LoVo (cell line): ENCODE results near the gene CFAP77.
"Not testable (repeated sequence)": the region's sequence is repeated elsewhere in the genome, so short reads cannot be mapped to it uniquely, and the experiment has no call there.

ENCODE experiments used
- DNase-seq: peaks from one replicate; pipeline ENCODE4 v3.0.0-alpha.2; 2016; ENCODE audit warnings: low spot score

CFAP77 gene

DNA sequence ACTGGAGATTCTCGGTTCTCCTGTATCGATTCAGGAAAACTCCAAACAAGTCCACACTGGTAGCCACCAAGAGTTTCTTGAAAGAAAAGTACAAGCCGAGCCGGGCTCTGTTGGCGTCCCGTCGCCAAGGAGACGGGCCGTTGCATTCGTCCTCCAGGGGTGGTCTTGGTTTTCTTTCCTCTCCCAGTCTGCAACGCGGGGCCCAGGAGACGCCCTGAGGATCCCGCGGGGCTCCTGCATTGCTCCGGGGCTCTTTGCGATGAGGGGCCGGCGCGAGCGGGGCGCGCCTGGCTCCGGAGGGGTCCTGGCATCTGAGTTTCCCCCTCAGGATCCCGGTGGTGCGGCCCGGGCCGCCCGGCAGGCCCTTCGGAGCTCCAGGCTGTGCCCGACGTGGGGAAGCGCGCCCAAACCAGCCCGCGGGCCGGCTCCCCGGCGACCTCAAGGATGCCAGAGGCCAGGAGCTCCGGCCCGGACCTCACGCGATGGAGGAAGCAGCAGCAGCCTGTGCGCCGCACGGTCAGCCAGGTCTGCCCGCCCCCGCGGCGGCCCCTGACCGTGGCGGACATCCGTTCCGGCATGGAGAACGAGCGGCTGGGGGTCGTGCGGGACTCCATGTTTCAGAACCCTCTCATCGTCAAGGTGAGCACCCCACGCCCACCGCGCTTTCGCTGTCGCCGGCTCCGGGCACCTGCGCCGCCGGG is at the start of gene CFAP77:
Gene CFAP77, plus strand, starts transcription at position 384 of the 701 bp plus-strand sequence. Its CDS starts 61 bp downstream, at position 445.
- no peak for DNase-seq

DNA sequence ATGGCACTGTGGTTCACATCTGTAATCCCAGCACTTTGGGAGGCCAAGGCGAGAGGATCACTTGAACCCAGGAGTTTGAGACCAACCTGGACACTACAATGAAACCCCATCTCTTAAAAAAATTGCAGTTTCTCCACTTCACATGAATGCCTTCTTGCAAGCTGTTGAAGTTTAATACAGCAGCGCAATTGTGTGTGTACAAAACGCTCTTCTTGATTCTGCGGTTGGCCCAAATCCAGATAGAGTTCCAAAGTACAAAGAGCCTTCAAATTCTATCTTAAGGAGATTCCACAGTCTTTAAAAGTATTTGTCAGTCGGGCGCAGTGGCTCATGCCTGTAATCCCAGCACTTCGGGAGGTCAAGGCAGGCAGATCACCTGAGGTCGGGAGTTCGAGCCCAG is 45.9 kb upstream of the CFAP77 start:
- DNase-seq = no peak

DNA sequence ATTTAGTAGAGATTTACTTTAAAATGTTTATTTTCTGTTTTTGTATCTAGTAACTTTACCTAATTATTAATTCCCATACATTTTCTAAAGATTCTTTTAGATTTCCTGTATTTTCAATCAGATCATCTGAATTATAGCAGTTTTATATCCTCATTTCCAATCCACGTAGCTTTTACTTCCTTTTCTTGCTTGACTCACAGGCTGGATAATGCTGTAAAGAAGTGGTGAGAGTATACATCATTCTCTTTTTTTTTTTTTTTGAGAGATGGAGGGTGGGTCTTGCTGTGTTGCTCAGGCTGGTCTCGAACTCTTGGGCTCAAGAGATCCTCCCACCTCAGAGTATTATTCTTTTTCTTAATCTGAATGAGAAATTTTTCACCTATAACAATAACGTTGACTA is 44.0 kb upstream of the CFAP77 start:
- no peak for DNase-seq

DNA sequence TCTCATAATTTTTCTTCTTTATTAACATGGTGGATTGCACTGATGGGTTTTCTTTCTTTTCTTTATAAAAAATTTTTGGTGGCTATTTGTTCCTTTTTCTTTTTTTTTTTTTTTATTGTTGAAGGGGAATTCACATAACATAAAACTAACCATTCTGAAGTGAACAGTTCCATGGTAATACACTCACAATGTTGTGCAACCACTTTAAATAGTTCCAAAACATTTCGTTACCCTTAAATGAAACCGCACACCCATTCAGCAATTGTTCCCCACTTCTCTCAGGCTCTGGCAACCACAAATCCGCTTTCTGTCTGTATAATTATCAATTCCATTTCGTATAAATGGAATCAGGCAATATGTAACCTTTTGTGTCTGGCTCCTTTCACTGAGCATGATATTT is 43.5 kb upstream of the CFAP77 start:
- DNase-seq = no peak

DNA sequence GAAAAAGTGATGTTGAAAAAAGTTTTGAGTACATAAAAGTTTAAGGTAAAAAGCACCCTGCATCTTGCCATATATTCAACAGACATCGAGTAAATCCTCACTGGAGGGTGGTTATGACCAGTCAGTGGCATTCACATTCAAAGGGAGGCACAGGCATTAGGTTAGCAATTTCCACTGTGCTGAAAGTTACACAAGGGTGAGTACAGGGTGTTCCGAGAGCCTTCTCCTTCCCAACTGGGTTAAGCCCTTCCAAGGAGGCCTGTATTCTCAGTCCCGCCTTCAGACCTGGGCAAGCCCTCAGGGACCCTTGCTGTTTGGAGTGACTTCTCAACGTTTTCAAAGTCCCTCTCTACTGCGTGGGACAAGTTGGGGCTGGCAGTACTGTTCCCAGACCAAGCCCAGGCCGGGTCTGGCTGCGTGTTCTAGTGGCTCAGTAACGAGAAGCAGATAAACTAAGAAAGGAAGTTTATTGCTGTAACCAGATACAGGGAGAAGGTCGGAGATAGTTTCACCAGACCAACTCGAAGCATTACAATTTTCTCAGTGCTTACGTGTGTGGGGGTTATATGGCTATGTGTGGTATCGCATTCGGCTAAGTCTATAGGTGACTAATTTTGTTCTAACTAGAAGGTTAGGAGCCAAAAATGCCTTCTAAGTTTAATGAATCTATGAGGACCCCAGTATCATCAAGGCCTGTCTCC is 42.2 kb upstream of the CFAP77 start:
- no peak for DNase-seq

DNA sequence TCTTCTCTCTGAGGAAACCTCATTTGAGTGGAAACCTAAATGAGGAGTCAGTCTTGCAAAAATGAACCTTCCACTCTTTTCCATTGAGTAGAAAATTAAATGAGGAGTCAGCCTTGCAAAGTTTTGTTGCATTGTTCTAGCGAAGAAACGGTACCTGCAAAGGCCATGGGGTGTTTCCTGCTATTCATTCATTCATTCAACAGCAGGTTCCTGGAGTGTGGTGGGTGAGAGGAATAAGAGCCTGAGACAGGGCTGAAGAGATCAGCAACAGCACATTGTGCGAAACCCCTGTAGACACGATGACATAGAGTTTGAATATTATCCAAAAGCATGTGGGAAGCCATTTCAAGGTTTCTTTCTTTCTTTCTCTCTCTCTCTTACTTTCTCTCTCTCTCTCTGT is 40.6 kb upstream of the CFAP77 start:
- no peak for DNase-seq

DNA sequence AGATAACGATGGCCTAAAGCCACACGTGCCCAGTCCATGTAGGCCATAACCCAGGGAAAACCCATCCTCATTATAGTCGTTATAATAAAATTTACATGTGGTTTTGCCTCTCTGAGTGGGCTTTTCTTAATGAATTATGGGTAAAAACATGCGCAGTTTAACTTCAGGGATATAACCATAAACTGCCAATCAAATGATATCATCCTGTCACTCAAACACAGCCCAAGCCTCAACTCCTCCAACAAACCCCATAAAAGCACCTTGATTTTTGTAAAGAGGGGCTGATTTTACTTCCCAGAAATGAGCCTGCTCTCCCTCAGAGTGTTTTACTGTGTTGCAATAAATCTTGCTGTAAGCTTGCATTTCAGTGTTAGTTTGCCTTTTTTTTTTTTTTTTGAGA is 39.4 kb upstream of the CFAP77 start:
- no peak for DNase-seq

DNA sequence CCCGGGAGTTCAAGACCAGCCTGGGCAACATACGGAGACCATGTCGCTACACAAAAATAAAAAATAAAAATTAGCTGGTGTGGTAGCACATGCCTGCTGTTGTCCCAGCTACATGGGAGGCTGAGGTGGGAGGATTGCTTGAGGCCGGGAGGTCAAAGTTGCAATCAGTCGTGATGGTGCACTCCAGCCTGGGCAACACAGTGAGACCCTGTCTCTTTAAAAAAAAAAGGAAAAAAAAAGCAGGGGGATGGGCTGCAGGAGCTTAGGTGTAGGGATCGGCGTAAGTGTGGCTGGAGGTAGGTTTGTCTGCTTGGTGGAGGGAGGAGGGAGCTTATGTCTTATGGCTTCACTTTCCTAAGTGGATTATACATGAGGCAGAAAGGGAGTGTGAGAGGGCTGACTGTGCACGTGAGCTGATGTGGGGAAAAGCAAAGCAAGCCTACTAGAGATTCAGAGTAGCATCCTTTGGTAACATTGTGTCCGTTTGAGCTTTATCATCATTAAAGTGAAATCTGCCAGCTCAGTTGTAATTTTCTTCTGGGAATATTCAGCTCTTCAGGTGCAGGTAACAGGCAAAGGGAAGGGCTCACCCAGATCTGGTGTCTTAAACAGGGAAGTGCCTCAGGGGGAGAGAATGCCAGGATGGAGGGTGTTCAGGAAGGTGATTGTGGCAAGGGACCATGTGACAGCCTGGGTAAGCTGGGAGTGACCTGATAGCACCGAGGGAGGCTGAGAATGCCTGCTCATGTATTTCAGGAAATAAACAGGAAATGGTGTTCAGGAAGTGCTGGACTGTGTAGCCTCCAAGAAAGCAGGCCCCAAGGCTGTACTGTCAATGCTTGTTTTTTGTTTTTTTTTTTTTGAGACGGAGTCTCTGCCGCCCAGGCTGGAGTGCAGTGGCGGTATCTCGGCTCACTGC is 37.6 kb upstream of the CFAP77 start:
- peak; percentile 27 for DNase-seq

DNA sequence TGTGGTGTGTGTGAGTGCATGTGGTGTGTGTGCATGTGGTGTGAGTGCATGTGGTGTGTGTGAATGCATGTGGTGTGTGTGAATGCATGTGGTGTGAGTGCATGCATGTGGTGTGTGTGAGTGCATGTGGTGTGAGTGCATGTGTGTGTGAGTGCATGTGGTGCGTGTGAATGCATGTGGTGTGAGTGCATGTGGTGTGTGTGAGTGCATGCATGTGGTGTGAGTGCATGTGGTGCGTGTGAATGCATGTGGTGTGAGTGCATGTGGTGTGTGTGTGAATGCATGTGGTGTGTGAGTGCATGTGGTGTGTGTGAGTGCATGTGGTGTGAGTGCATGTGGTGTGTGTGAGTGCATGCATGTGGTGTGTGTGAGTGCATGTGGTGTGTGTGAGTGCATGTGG is 32.2 kb upstream of the CFAP77 start:
- DNase-seq = not testable (repeated sequence)

DNA sequence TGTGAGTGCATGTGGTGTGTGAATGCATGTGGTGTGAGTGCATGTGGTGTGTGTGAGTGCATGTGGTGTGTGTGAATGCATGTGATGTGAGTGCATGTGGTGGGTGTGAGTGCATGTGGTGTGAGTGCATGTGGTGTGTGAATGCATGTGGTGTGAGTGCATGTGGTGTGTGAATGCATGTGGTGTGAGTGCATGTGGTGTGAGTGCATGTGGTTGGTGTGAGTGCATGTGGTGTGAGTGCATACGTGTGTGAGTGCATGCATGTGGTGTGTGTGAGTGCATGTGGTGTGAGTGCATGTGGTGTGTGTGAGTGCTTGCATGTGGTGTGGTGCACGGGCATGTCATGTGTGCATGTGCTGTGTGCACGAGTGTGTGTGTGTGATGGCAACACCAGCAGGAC is 31.6 kb upstream of the CFAP77 start:
- DNase-seq = not testable (repeated sequence)

DNA sequence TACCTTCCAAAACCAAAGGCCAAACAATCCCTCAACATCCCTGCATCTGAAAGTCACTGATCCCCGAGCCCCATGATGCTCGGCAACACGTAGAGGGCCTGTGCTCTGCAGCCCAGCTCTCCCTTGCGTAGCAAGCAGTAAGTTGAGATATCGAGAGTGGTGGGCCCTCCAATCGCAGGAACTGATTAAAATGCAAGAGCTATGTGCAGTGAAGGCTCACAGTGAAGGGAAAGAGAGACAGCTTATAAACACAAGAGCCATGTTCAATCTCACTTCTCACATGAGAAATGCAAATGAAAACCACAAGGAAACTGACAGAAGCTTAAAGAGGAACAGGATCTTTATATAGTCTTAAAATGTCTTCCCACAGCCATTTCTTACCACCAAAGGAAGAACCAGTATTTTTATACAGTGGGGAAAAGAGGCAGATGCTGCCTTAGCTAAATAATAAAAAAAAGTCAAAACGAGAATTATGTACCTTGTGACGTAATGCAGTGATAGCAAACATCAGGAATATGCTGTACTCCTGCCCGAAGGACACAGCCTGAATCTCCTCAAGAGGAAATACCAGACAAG is 28.0 kb upstream of the CFAP77 start:
- DNase-seq = no peak

DNA sequence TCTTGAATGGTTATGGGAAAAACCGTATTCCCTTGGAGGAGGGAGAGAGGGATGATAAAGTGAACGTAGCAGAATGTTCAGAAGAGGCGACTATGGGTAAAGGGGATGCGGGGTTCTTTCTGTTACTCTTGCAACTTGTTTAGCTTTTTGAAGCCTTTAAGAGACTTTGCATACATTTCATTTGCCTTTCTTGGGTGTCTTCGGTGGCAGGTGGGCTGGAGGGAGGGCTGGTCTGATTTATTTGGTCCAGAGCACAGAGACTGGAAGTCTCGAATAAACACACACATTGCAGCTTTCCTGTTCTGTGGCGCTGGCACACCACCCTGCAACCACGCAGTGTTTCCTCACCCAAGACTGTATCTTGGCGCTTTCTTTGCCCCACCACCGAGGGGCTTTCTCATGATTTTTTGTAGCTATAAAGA is 26.5 kb upstream of the CFAP77 start:
- no peak for DNase-seq

DNA sequence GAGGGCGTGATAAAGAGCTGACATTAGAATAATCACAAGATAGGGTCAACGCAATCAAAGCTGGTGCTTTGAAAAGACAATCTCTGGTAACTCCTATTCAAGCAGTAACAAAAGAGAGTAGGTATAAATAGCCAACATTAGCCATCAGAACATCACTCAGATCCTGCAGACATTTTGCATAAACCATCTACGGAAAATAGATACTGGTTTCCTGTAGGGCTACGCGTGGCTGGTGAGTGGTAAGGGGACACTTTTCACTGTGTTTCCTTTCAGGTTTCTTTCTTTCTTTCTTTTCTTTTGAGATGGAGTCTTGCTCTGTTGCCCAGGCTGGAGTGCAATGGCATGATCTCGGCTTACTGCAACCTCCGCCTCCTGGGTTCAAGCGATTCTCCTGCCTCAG is 25.6 kb upstream of the CFAP77 start:
- no peak for DNase-seq

DNA sequence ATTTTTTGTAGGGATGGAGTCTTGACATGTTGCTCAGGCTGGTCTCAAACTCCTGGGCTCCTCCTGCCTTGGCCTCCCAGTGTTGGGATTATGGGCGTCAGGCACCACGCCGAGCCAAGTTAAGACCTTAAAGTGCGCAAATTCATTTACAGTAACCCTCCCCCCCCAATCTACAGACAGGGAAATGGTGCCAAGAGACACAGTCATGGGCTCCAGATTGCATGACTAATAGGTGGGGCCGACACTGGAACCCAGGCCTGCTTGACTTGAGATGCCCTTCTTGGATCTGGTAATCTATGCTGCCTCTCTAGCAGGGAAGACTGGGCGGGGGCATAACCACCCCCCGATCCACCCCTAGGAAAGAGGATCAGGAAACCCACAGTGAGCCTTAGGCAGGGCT is 22.9 kb upstream of the CFAP77 start:
- no peak for DNase-seq

DNA sequence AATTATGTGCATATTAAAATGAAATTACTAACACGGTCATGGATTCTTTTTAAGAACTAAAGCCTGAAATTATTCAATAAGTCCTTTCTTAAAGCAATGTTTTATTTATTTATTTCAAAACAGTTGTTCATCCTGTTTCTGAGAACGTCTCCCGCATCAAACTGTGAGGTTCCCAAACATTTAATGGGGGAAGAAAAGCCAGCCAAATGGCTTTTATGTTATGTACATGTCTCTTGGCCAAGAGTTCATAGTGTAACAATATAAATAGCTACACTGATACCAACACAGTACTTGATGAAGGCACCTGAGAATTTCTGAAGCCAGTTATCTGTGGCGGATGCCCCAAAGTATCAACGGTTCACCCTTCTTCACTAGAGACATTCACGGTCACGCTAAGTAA is 19.0 kb upstream of the CFAP77 start:
- DNase-seq = no peak

DNA sequence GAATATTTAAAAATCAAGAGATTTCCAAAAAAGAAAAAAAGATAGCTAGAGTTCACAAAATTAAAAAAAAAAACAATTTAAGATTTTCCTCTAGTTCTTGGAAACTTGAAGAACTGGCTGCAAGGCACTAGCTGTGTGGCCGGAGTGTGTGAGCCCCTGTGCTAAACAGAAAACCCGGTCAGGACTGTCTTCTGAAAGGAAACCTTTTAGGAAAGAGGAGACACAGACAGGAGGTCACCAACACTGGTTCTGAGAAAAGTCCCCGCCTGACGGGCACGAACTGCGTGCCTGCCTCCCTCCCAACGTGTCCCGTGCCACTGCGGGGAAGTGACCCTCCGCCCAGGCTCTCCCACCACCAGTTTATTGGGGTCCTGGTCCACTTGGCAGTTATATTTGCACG is 18.6 kb upstream of the CFAP77 start:
- no peak for DNase-seq

DNA sequence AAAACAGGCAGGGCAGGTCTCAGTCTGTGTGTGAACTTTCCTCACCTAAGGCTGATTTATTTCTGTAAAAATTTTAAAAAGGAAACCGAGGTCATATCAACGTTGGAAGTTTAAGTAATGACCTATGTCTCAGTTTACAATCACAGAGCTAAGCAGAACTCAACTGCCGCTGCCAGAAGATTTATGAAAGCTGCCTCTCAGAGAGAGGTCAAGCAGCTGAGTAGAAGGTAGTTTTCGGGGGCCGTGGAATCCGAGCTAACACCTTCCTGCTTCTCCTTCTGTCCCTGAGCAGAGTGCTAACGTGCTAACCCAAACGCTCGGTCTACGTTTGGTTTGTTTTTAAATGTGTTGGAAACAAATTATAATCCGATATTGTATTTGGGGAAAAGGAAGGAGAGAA is 14.5 kb upstream of the CFAP77 start:
- no peak for DNase-seq

DNA sequence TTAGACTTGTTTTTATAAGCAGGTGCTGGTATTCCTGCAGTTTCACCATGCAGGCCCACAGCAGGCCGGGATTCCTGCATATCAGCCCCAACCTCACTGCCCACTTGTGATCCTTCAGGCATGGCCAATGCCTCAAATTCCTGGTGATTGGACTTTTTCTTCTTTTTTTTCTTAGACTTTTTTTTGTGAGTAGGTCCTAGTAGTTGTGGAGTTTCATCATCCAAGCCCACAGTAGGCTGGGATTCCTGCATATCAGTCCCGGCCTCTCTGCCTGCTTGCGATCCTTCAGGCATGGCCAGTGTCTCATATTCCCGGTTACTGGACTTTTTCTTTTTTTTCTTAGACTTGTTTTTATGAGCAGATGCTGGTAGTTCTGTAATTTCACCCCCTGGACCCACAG is 8.2 kb upstream of the CFAP77 start:
- no peak for DNase-seq

DNA sequence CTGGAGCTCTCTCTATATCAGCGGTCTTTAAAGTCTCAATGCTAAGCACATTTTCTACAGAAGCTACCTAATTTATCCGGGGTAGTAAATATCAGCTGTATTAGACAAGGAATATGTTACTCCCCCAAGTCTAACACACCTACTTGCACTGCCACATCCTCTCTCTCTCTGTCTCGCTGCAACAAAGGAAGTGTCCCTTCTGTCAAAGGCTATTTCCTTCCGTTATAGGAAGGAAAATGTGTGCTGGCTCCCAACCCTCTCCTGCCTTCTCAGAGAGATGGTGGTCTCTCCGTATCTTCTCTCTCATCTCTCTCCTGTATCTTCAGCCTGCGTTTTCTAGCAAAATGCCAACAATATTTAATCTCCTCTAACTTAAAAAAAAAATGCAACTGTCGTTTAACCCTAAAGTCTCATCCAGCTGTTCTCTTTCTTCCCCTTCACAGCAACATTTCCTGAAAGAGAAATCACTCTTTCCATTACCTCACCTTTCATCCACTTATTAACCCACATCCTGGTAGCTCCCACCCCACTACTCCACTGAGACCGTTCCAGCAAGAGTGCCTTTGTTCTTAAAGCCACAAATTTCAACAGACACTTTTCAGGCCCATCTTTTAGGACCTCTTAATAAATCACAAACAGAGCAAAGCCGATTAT is 5.7 kb upstream of the CFAP77 start:
- DNase-seq = no peak

DNA sequence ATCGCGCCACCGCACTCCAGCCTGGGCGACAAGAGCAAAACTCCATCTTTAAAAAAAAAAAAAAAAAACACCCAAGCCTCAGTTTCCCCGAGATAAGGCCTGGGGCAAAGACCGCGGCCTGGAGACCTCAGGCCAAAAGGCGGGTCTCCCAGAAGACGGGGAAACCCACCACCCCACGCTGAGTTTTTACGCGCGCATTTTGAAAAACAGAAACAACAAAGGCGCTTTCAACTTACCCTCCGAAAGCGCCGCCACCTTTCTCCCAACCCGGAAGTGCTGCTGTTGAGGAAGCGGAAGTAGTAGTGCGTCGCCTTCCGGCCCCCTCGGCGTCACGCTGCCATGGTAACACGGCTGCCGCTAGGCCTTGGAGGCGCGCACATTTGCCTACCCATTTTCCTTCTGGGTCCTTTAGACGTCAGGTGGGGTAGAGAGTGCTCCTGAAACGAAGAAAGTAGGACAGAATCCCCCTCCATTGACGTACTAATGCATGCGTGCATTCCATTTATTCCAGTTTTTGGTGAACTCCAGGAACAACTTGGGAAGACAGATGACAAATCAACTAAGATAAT is 3.4 kb upstream of the CFAP77 start, which contains the start of gene TTF1:
Gene TTF1, minus strand, starts transcription at position 287 of the 569 bp plus-strand sequence. CDS start 4,019 bp downstream, outside the sequence.
- peak; percentile 89 for DNase-seq

DNA sequence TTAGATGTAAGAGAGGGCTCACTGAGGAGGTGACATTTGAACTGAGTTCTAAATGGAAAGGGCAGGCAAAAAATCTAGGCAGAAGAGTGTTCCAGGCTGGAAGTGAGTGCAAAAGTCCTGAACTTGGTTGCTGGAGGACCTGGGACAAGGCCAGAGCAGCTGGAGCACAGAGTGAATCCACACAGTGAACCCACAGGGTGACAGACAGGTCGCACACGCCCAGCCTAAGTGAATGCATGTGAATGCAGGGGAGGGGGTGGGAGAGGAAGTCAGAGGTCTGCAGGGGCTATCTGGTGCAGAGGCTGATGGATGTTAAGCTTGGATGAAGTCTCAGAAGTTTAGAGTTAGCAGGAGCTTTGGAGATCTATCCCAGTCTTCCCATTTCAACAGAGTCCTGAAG is 2.8 kb upstream of the CFAP77 start:
- DNase-seq = no peak
